HepG2 (cell line): Measurements from ENCODE around the gene ULBP2.

Source experiments
- CTCF ChIP-seq: sonication (generic); formaldehyde crosslinking; IDR thresholded peaks from 2 replicates; pipeline ENCODE4 v1.5.0; 2020; ENCODE audit warnings: mild to moderate bottlenecking, missing genetic modification reagents, moderate library complexity
- NFRKB ChIP-seq: fragments of 450-650 bp; IDR thresholded peaks from 2 replicates; pipeline ENCODE4 v1.6.1; 2017
- RAD21 ChIP-seq: fragments of 450-650 bp; formaldehyde crosslinking; IDR thresholded peaks from 2 replicates; pipeline ENCODE4 v1.5.0; 2020; ENCODE audit warnings: mild to moderate bottlenecking
- SUZ12 ChIP-seq: fragments of 150-350 bp; IDR thresholded peaks from 2 replicates; pipeline ENCODE4 v1.6.1; 2014; ENCODE audit warnings: low read depth, low read length
- ZNF30 ChIP-seq: sonication (generic); formaldehyde crosslinking; IDR thresholded peaks from 2 replicates; pipeline ENCODE4 v1.5.0; 2020; ENCODE audit warnings: mild to moderate bottlenecking, missing genetic modification reagents
- ZNF331 ChIP-seq: sonication (generic); formaldehyde crosslinking; IDR thresholded peaks from 2 replicates; pipeline ENCODE4 v1.4.0; 2020; ENCODE audit warnings: missing genetic modification reagents

GRCh38 chr6:149896491-149896890 lies 45.3 kb upstream of the ULBP2 start:
- TF ChIP-seq SUZ12 (no peak), NFRKB (no peak), ZNF30 (CRISPR knock-in tag) (no peak), RAD21 (no peak), CTCF (CRISPR knock-in tag) (no peak), ZNF331 (no peak)
